Heart left ventricle (tissue), 16 donors: ENCODE data around the gene SFT2D2. TPM values are rescaled to one million over a fixed set of nuclear protein-coding genes. Genes with fewer than 3 reads are reported as not detected.
A peak's percentile ranks its signal among the peaks of the same experiment; 100 is the strongest.

Experiments
- ATAC-seq, 4 donors: fragments of 200-7000 bp; cut with Tn5 transposase; one replicate each; pipeline ENCODE4 v1.9.1; 2020 to 2022; ENCODE audit warnings: moderate library complexity in 4 of 4, mild to moderate bottlenecking in 3 of 4, moderate number of reproducible peaks in 1 of 4
- DNase-seq, 5 donors: peaks; one replicate each; pipeline ENCODE4 v3.0.0-alpha.2; 2020
- H3K27ac ChIP-seq, 12 donors: fragments of 200-600 bp; sonication (generic) in 4 of 12; one replicate each; pipeline versions ENCODE4 v1.5.0 to v1.8.0; 2016 to 2022; ENCODE audit warnings: mild to moderate bottlenecking in 2 of 12
- H3K27me3 ChIP-seq, 9 donors: fragments of 200-600 bp; sonication (generic) in 2 of 9; one replicate each; pipeline versions ENCODE4 v1.5.1 to v1.8.0; 2016 to 2022; ENCODE audit warnings: mild to moderate bottlenecking in 3 of 9
- H3K36me3 ChIP-seq, 9 donors: fragments of 200-600 bp; sonication (generic) in 2 of 9; one replicate each; pipeline versions ENCODE4 v1.5.0 to v1.8.0; 2018 to 2022; ENCODE audit warnings: mild to moderate bottlenecking in 2 of 9
- H3K4me1 ChIP-seq, 12 donors: fragments of 200-600 bp; sonication (generic) in 4 of 12; one replicate each; pipeline versions ENCODE4 v1.5.0 to v1.8.0; 2016 to 2022; ENCODE audit warnings: mild to moderate bottlenecking in 3 of 12
- H3K4me3 ChIP-seq, 12 donors: fragments of 200-600 bp; sonication (generic) in 4 of 12; one replicate each; pipeline versions ENCODE4 v1.5.0 to v1.8.0; 2017 to 2022; ENCODE audit warnings: mild to moderate bottlenecking in 9 of 12, moderate library complexity in 4 of 12
- H3K9me3 ChIP-seq, 12 donors: fragments of 200-600 bp; sonication (generic) in 4 of 12; one replicate each; pipeline versions ENCODE4 v1.5.0 to v1.8.0; 2016 to 2022; ENCODE audit warnings: mild to moderate bottlenecking in 1 of 12
- POLR2A ChIP-seq, 2 donors: fragments of 450-650 bp; IDR thresholded peaks; one replicate each; pipeline ENCODE4 v1.6.1; 2017; ENCODE audit warnings: antibody characterized with exemption in 2 of 2, mild to moderate bottlenecking in 2 of 2, moderate library complexity in 2 of 2
- WGBS, 4 donors: extraction: QIAGEN DNeasy Blood & Tissue Kit in 2 of 4; methylation state at CpG; one replicate each; pipeline versions ENCODE4 v1.1.5 to v1.1.7; 2013 to 2018; 5-methylcytosine and 5-hydroxymethylcytosine counted together
- intact Hi-C, 10 donors: fragments of 100-400 bp; cut with DNase I; formaldehyde crosslinking; loops; one replicate each; pipeline versions ENCODE4 v1.11.1 to v1.14.2; 2022
- polyA plus RNA-seq, 2 donors: library from polyadenylated mRNA; stranded (reverse); fragments of 200-250 nt; gene quantifications; one replicate each; pipeline ENCODE4 v1.2.3, GENCODE V29; 2013
- total RNA-seq, 9 donors: library from RNA; depleted of rRNA in 2 of 9; stranded (reverse); fragments of >200 nt in 2 of 9; fragmentation: NEBNext Ultra II Directional in 3 of 9; extraction: Animal tissue kit (Norgen Biotek cat#: 25700) in 3 of 9; gene quantifications; one replicate each; pipeline versions ENCODE4 v1.1.0 to v1.2.4, GENCODE V29; 2016 to 2023
- TF ChIP-seq, protein P1 (sequence below), 12 donors: fragments of 200-600 bp; sonication (generic) in 4 of 12; IDR thresholded peaks; one replicate each; pipeline versions ENCODE4 v1.5.0 to v1.8.0; 2018 to 2022; ENCODE audit warnings: antibody characterized with exemption in 12 of 12, mild to moderate bottlenecking in 5 of 12
- donor health status: ischemic (EF 13 %, LVEDD 7.1; RV severe dilation, severe dysfunction).
- donor health status: healthy with polysubstance abuse.
- donor health status: DM: no; HTN: yes; CAD: no.
- donor health status: DM: no; HTN: no; CAD: no.
- donor health status: ischemic (EF 25% LVEDD 6.9; RV normal size, moderate dysfunction).
- donor health status: ischemic (EF 25% LVEDD 5.7; RV mildly dilated, moderate dysfunction).
- donor health status: healthy.
- donor health status: DM: yes; HTN: yes; CAD: no.
- donor health status: ischemic (EF 35%, LVEDD 5.7; RV mildly dilated, moderate dysfunction).
- donor health status: nonischemic (EF 11% LVEDD 7.7; RV severe dilation, severe dysfunction).
- donor health status: DM: yes; HTN: yes; CAD: no.
- donor health status: PGD.
- donor health status: ischemic (EF 29% LVEDD 5.4; RV normal size, mild dysfunction).
- donor health status: nonischemic (EF 23%, LVEDD 6.1; RV moderate dilation, normal function).

SFT2D2 gene
- total and polyA plus RNA-seq, 11 donors = 2.7 to 48.7 (median 14.7) TPM

DNA sequence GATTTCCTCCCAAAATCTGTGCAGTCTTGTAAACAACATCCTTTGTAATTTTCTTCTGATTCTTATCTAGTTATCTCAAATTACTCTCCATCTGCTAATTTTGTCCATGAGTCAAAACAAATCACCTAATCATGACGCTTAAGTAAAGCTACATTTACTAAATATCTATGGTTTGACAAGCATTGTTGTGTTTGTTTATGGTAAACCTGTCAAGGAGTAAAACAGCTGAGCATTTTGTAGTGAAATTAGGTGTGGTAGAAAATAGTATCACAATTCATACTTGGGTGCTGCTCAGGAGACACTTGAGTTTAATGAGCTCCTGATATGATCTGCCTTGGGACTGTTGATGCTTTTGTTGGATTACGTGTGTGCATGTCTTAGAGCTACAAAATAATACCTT, 35.4 kb upstream of the SFT2D2 start:
- 57 to 72% (median 65%) methylated on average over 2 of the region's 2 CpGs for WGBS, 4 donors
- no peaks in the 10 kb centered on the region for H3K4me1 ChIP-seq
- TF ChIP-seq, protein P1, sequence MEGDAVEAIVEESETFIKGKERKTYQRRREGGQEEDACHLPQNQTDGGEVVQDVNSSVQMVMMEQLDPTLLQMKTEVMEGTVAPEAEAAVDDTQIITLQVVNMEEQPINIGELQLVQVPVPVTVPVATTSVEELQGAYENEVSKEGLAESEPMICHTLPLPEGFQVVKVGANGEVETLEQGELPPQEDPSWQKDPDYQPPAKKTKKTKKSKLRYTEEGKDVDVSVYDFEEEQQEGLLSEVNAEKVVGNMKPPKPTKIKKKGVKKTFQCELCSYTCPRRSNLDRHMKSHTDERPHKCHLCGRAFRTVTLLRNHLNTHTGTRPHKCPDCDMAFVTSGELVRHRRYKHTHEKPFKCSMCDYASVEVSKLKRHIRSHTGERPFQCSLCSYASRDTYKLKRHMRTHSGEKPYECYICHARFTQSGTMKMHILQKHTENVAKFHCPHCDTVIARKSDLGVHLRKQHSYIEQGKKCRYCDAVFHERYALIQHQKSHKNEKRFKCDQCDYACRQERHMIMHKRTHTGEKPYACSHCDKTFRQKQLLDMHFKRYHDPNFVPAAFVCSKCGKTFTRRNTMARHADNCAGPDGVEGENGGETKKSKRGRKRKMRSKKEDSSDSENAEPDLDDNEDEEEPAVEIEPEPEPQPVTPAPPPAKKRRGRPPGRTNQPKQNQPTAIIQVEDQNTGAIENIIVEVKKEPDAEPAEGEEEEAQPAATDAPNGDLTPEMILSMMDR (IDR thresholded peaks at IDR 0.05) = no peak
- TF ChIP-seq POLR2A (IDR thresholded peaks at IDR 0.05) = no peak
- no peaks in the 10 kb centered on the region for H3K9me3 ChIP-seq
- DNase-seq = no peak
- H3K36me3 ChIP-seq = peaks cover 0 to 97% (median 70%) of the 10 kb centered on the region in 9 donors
- intact Hi-C loops = no loop called here
- H3K27ac ChIP-seq = no peak overlapping the region
- no peaks in the 10 kb centered on the region for H3K27me3 ChIP-seq
- H3K4me3 ChIP-seq = no peak overlapping the region
- ATAC-seq = no peak

DNA sequence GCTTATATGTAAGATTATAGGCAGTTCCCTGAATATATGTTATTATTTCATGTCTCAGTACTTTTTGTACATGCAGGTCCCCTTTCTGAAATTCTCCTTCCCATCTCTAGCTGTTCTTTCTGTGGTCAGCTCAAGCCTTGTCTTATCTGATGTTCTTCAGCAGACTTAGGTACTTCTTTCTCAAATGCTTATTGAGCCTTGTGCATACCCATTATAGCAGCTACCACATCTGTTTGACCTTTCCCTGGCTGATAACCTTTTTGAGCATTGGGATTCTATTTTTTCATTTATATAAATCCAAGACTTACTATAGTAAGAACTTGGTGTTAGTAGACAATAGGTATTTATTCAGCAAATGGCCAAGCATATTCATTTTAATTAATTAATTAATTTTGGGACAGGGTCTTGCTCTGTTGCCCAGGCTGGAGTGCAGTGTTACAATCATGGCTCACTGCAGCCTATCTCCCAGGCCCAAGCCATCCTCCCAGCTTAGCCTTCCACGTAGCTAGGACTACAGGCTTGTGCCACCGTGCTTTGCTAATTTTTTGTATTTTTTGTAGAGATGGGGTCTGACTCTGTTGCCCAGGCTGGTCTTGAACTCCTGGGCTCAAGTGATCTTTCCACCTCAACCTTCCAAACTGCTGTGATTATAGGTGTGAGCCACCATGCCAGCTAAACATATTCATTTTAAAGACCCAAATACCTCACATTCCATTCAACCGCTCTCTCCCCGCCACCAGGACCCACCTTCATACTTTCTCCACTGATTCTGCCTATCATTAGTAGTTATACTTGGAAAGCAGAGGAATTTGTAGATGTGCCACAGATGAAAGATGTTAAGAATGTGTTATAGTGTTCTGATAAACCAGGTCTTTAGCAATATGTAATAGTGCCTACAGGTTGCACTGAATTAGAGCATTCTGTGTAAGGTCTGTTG, 30.3 kb upstream of the SFT2D2 start:
- H3K27me3 ChIP-seq = no peaks in the 10 kb centered on the region
- no peak for ATAC-seq
- no peak overlapping the region for H3K27ac ChIP-seq
- no peaks in the 10 kb centered on the region for H3K4me1 ChIP-seq
- 96 to 99% (median 97%) methylated on average over 4 of the region's 4 CpGs for WGBS, 4 donors
- H3K9me3 ChIP-seq = no peaks in the 10 kb centered on the region
- peaks cover 0 to 100% (median 80%) of the 10 kb centered on the region in 9 donors for H3K36me3 ChIP-seq
- no peak overlapping the region for H3K4me3 ChIP-seq
- TF ChIP-seq, protein P1 (IDR thresholded peaks at IDR 0.05) = no peak
- no peak for TF ChIP-seq POLR2A (IDR thresholded peaks at IDR 0.05)
- intact Hi-C loops = no loop called here
- no peak for DNase-seq

DNA sequence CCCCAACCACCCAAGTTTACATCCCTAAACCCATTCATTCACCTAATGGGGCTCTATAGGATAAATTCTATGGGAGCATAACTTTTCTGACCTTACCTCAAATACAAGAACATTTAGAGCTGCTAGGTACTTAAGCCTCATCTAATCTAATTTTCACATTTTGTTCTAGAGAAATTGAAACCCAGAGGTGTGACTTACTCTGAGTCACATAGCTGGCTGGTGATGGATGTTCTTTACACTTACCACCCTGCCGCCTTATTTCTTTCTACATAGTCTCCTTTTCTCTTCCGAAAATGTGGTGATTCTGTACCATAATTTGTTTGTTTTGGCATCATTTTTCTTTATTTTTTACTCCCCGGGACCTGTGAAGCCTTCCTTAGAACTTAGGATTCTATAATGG, 26.7 kb upstream of the SFT2D2 start:
- ATAC-seq = no peak
- intact Hi-C loops = no loop called here
- no peak for DNase-seq
- Histone ChIP-seq H3K27me3 (no peaks in the 10 kb centered on the region), H3K36me3 (peaks cover 0 to 92% (median 76%) of the 10 kb centered on the region in 9 donors), H3K27ac (no peak overlapping the region), H3K4me1 (no peaks in the 10 kb centered on the region), H3K4me3 (no peak overlapping the region), H3K9me3 (no peaks in the 10 kb centered on the region)
- TF ChIP-seq, protein P1 (IDR thresholded peaks at IDR 0.05) = no peak
- no peak for TF ChIP-seq POLR2A (IDR thresholded peaks at IDR 0.05)
- WGBS, 4 donors = 46 to 57% (median 54%) methylated on average over 3 of the region's 3 CpGs

DNA sequence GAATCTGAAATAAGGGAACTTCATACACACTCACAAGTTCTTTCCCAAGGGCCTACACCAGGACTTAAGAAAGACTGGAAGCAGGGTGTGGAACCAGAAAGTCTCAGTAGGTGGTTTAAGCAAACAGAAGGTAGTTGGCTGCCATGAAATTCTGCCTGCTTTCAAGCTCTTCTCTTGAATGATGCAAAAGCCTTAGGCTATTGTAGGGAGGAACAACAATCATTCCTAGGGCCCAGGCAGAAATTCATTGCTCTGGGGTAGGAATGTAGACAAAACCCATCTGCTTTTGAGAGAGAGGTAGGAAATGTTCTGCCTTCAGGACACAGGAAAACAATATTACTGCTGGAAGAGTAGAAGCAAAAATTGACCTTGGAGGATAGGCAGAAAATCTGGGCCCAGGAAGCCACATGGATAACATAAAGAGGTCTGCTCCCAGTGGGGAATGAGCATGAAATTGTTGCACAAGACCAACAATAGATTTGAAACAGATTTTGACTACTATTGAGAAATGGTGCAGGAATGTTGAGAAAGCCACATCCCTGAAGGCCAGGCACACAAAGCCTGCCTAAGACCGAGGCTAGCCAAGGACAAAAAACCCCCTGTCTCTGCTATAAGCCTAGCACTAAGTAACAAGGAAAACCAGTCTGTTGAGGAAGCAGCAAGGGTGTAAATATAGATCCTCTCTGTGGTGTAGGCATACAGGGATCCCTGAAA, 22.7 kb upstream of the SFT2D2 start:
- intact Hi-C loops = no loop called here
- DNase-seq (no peak), ATAC-seq (peak in 1 of 4 donors; percentile 63)
- H3K4me1 ChIP-seq = no peaks in the 10 kb centered on the region
- H3K36me3 ChIP-seq = peaks cover 0 to 51% (median 41%) of the 10 kb centered on the region in 9 donors
- no peaks in the 10 kb centered on the region for H3K27me3 ChIP-seq
- H3K4me3 ChIP-seq = no peak overlapping the region
- no peak overlapping the region for H3K27ac ChIP-seq
- TF ChIP-seq, protein P1 (IDR thresholded peaks at IDR 0.05) = no peak
- TF ChIP-seq POLR2A (IDR thresholded peaks at IDR 0.05) = no peak
- H3K9me3 ChIP-seq = peaks cover 0 to 7% (median 0%) of the 10 kb centered on the region in 12 donors
- WGBS, 4 donors = 79 to 91% (median 85%) methylated on average over 1 of the region's 1 CpG
